ENCODE measurements around the gene ZMAT5. TPM values are rescaled to one million over a fixed set of nuclear protein-coding genes. Genes with fewer than 3 reads are reported as not detected.

ZMAT5 gene
- total RNA-seq, 1 donor from 2014 or later, result 10.3 TPM

Small RNA genes within 50 kb of the gene (small RNA-seq; reads per million reads assigned to genes)
- gene AC004882.2 (ENCODE audit: low replicate concordance) (not detected), gene RF00019 (ENCODE audit: low replicate concordance) (not detected)

Other genes starting within 250 kb of the ZMAT5 start
- gene THOC5, start 213.2 kb downstream of the ZMAT5 start, total RNA-seq, result 32.7 TPM
- gene NIPSNAP1, start 185.9 kb downstream of the ZMAT5 start, total RNA-seq, result 76.2 TPM
- gene NF2, start 163.4 kb downstream of the ZMAT5 start, total RNA-seq, result 34.9 TPM
- 0.98 TPM for gene CABP7, start 47.0 kb downstream of the ZMAT5 start, total RNA-seq
- 32.5 TPM for gene UQCR10, start 362 bp upstream of the ZMAT5 start, total RNA-seq
- 12.3 TPM for gene ASCC2, start 71.3 kb upstream of the ZMAT5 start, total RNA-seq
- gene MTMR3, start 116.2 kb upstream of the ZMAT5 start, total RNA-seq, result 59.3 TPM

Measured in temporal lobe (tissue), 2 donors.